GM21515 (cell line): Measurements from ENCODE around the gene SLC38A11.
"Not testable (repeated sequence)": the region's sequence is repeated elsewhere in the genome, so short reads cannot be mapped to it uniquely, and the experiment has no call there.

Experiments
- ATAC-seq: cut with Tn5 transposase; IDR thresholded peaks from one replicate; pipeline ENCODE4 v1.9.1; 2021; ENCODE audit not compliant: unreplicated experiment

SLC38A11 gene, protein sequence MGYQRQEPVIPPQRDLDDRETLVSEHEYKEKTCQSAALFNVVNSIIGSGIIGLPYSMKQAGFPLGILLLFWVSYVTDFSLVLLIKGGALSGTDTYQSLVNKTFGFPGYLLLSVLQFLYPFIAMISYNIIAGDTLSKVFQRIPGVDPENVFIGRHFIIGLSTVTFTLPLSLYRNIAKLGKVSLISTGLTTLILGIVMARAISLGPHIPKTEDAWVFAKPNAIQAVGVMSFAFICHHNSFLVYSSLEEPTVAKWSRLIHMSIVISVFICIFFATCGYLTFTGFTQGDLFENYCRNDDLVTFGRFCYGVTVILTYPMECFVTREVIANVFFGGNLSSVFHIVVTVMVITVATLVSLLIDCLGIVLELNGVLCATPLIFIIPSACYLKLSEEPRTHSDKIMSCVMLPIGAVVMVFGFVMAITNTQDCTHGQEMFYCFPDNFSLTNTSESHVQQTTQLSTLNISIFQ

DNA sequence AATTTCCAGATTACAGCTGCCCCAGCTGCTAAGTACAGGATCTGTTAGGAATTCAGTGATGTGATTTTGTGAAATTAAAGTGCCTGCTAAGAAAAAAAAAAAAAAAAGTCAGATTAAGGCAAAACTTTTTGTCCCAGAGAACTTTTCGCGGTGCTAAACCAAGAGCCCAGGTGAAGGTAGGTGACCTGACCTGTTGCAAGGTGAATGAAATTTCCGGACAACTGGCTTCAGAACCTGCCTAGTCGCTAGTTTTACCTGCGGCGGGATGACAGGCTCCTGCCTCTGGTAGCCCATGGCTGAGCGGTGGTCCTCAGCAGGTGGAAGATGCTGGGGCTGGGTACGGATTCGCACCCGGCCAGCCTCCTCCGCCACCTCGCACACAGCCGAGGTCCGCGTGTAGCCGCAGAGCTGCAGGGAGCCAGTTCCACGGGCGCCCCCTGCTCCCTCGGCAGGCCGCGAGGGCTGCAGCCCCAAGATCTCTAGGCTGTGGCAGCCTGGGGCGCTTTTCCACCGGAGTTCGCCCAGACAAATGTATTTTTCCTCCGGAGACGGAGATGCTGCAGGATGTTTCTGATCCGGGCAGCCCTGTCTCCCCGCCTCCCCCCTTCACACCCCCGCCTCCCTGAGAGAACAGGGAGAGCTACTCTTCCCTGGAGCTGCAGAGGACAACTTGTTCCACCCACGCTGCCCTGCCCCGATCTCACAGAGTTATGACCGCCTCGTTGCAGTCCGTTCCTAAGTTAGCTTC lies at the start of gene SLC38A11:
TSS of gene SLC38A11 (minus strand) at position 572 of the 748 bp plus-strand sequence. CDS start at position 294, 278 bp downstream.
- no peak for ATAC-seq

DNA sequence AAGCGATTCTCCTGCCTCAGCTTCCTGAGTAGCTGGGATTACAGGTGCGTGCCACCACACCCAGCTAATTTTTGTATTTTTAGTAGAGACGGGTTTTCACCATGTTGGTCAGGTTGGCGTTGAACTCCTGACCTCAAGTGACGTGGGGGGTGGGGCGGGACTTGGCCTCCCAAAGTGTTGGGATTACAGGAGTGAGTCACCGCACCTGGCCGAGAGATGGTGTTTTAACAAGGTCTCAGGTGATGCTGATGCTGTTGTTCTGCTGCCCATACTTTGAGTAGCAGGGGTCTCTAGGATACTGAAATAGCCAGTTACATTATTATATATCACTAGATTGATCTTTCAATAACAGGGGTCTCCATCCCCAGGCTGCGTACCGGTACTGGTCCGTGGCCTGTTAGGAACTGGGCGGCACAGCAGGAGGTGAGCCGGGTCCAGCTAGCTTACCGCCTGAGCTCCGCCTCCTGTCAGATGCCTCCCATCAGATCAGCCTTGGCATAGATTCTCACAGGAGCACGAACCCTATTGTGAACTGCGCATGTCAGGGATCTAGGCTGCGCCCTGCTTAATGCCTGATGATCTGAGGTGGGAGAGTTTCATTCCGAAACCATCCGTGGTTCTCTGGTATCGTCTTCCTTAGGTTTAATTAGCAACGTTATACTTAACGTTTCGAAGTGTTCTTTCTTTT lies 48.3 kb upstream of the SLC38A11 start:
- no peak for ATAC-seq

DNA sequence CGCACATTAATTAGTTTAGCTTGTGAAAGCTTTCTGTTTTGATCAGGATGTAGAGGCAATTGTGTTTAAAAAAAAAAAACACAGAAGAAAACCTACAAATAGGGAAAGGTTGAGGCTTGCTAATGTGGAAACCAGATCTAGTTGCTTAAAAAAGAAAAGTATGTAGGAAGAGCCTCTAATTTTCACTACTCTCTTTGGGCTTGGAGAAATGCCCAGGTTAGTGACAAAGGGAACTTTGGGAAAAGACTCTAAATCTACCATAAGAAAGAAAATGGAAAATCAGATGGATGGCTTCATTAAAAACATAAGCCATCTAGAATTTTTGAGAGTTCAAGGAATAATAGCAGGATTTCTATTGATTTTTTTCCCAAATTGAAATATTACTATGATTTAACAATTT lies 47.3 kb upstream of the SLC38A11 start:
- ATAC-seq: no peak

DNA sequence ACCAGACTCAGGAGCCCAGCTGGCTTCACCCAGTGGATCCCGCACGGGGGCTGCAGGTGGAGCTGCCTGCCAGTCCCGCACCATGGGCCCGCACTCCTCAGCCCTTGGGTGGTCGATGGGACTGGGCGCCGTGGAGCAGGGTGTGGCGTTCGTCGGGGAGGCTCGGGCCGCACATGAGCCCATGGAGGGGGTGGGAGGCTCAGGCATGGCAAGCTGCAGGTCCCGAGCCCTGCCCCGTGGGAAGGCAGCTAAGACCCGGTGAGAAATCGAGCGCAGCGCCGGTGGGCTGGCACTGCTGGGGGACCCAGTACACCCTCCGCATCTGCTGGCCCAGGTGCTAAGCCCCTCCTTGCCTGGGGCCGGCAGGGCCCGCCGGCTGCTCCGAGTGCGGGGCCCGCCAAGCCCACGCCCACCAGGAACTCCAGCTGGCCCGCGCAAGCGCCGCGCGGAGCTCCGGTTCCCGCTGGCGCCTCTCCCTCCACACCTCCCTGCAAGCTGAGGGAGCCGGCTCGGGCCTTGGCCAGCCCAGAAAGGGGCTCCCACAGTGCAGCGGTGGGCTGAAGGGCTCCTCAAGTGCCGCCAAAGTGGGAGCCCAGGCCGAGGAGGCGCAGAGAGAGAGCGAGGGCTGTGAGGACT lies 39.5 kb upstream of the SLC38A11 start:
- ATAC-seq: not testable (repeated sequence)

DNA sequence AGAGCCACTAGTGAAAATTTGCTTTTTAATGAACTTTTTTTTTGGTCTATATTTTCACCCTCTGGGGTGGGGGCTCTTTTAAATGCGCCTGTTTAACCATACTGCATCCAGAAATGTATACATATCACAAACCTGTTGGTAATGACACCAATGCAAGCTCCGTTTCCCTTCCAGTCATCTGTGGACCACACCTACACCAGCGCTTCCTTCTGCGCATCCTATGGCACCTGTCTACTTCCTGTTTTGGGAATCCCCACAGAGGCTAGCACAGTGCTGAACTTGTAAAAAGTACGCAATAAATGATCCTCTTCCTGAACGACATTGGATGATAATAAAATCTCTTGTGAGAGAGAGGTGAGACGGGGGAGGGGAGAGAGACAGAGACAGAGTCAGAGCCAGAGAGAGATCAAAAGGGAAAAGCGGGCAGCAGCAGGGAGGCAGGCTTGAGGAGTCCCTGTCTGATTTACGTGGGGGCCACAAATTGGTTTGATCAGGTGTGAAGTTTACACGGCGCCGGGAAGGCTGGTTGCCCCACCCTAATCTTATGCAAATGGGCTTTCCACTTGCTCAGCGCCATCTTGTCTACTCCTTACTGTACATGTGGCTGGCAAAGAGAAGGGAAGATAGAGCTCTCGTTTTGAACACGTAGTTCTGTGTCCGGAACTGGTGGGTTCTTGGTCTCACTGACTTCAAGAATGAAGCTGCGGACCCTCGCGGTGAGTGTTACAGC lies 38.1 kb upstream of the SLC38A11 start:
- no peak for ATAC-seq

DNA sequence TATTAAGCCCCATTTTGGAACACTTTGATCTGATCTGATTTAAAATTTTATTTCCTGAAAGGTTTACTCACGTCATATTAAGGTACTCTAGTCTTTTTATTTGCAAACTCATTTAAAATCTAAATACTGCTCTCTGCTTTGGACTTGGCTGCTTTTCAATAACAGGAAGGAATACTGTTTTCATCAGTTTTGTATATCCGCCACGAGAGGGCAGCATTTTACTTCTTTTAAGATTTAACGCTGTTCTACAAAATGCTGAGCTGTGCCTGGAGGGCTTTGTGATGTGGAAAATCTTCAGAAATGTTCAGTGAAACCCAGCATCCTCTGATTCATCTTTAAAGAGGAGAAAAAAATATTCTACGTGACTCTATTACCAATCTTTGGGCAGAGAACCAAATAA lies 37.5 kb upstream of the SLC38A11 start:
- peak; percentile 59 for ATAC-seq

DNA sequence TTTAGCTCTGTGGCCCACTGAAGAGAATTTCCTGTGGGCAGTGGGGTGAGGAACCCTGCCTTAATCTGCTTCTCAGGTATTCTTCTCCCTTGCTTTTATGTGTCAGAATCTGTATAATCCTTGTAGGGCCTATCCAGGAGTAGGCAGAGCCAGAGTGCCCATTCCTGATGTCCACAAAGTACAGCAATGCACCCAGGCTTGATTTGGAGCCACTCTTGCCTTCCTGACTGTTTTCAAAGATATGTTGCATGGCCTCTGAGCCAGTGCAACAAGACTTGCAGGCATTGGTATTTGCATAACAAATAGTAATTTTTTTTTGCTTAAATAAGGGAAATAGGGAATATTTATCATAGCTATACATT lies 36.7 kb upstream of the SLC38A11 start:
- not testable (repeated sequence) for ATAC-seq

DNA sequence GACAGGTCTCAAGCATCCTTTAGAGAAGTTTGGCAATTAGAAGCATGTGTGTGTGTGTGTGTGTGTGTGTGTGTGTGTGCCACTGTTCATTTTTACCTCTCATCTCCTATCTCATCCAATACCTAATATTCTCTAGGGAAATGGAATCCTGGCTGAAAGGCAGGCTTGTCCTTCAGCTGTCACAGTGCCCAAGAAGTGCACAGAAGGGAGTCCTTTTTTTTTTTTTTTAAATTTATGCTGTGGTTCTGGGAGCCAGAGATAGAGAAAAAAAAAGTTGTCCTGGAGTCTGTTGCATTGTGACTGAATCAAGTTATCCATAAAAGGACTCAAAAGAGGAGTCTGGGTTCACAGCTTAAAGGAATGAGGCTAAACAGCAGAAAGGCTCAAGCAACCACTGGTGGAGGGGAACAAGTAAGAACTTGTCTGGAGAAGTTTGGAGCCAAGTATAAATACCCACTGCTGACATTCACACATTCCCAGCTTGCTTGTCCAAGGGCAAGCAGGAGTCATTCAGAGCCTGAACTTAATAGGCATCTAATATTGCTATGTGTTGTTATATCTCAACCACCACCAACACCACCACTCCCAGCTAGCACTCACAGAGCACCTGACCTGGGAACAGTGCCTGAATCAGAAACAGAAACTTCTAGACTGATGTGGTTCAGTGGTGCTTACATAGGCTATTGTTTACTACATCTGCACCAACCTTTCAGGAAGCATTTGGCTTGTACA lies 36.2 kb upstream of the SLC38A11 start:
- ATAC-seq: peak; percentile 92

DNA sequence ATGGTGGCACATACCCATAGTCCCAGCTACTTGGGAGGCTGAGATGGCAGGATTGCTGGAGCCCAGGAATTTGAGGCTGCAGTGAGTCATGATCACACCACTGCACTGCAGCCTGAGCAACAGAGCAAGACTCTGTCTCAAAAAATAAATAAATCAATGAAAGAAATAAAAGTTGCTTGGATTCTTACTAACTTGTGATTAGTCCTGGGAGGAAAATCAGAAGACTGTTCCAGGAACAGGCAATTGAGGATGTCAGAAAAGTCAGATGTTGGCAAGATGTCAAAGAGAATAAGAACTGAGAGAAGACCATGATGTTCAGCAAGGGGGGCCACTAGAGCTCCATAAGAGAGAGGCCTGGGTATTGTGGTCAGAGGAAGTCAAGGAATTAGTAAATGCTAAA lies 35.6 kb upstream of the SLC38A11 start:
- not testable (repeated sequence) for ATAC-seq

DNA sequence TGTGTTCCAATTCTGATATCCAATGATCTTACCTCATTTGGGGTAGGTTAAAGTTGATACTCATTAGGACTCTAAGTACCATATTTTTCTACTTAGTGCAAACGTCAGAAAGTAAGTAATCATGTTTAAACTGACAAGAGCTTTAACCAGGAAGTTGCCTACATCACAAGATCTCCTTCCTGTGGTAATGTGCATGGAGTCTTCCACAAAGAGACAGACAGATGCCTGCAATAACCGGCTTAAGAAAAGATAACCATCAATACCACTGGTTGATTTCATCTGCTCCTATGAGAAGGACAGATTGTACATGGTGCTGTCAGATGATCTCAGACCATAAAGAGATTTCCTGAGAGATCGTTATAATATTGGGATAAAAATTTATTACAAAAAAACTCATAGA lies 33.5 kb upstream of the SLC38A11 start:
- not testable (repeated sequence) for ATAC-seq

DNA sequence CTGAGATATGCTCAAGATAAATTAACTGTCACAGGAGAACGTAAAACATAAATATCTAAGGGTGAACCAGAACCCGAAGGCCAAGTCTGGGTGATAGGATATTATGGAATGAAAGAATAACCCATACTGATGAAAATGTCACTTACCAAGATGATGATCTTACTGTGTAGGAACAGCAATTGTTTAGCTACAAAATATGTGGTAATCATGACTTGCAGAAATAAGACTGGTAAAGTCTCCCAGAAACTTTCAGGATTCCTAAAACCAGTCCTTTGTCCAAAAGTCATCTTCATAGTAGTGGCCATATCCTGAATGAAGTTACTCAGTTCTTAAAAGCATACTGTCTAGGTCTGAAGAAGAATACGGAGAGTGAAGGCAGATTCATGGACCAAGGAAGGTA lies 30.7 kb upstream of the SLC38A11 start:
- not testable (repeated sequence) for ATAC-seq

DNA sequence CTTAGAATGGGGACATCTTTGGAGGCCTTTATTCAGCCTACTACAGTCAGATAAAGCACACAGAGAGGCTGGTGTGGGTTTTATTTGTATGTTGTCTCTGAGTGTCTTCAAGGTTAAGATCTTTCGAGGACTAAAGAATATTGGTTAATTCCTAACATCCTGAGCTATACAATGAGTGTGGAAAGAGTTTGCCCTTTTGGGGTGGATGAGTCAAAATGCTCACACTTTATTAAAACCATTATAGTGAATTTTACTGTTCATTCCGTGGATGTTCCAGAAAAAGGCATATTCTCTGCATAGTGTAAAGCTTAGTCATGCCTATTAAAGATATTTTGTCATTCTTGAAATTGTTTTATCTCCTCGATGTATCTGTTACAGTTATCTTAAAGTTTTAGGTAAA lies 29.1 kb upstream of the SLC38A11 start:
- ATAC-seq: no peak

DNA sequence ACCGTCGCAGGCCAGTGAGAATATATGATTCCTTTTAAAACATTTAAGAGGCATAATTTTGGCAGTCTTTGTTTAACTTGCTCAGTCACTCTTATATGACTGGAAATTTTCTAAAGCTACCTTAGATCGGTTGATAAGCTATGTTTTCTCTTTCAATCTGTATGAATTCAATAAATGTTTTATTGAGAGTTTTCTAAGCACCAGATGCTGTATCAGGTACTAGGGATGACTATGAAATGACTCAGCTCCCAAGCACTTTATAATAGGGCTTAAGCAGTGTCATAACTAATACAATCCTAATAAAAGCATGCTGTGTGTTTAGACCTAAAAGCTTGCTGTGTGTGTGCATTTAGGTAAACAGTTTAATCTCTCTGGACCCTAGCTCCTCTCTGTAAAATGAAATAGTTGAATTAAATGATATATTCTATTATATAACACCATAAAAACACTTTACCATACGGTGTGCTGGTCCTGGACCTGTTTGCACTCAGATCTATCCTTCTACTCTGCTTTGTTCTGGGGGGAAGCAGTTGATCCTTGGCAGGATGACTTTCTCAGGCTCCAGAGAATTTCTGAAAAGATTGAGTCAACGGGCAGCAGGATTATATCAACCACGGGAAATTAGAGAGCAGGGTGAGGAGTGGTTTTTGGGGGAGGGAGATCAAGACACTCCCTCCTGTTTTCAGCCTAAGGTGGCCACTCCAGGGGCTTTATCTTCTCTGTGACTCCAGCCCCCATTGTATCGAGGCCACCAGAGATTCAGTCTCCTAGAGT lies 26.1 kb upstream of the SLC38A11 start:
- no peak for ATAC-seq

DNA sequence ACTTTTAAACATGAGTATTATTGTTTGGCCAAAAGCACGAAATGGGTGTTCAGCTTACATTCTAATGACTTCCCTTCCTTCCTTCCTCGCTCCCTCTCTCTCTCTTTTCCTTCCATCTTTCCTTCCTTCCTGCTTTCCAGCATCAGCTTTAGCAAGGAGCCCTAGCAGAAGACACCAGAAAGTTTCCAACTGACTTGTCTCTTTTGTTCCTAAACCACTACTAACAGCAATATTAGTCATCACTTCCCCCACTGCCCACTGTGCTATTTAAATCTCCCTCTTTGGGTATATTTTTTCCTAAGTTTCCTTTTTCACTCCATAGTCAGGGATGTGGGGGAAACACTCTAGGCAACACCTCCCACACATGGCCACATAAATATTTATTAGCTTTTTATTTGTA lies 25.4 kb upstream of the SLC38A11 start:
- ATAC-seq: not testable (repeated sequence)

DNA sequence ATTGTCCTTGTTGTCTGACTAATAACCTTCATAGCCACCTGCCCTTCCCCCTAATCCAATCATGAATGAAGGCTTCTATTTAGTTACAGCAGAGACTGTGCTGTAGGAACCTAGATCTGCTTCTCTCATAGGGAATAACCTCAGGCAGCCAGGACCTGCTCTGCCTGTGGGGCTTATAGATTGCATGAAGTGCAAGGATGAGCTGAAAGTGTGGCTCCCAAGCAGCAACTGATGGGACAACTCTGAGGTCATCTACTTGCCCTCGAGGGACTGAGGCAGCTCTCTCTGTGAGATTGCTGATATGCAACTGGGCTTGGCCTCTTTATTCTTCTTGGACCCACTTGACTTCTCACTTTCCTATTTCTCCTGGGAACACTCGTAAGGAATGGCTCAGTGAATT lies 23.8 kb upstream of the SLC38A11 start:
- ATAC-seq: no peak

DNA sequence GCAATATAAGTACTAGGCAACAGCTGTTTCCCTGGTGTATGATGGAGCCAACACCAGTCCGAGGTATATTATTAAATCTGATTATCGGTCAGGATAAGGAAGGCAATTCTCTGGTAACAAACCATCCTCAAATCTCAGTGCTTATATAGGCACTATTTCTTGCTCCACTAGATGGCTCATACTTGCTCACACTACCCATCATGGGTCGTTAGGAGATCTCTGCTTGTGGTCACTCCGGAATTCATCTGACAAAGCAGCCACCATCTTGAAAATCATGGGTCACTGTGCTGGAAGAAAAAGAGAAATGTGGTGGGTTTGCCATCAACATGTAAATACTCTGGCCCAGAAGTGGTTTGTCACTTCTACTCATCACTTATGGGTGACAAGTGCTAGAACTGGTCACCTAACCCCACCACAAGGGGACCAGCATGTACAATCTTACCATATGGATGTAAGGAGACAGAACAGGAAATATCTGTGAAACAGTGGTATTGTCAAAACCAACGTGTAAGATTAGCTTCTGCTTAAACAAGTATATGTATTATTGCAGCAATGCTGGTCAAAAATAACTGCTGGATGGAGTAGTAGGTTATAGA lies 21.6 kb upstream of the SLC38A11 start:
- ATAC-seq: not testable (repeated sequence)

DNA sequence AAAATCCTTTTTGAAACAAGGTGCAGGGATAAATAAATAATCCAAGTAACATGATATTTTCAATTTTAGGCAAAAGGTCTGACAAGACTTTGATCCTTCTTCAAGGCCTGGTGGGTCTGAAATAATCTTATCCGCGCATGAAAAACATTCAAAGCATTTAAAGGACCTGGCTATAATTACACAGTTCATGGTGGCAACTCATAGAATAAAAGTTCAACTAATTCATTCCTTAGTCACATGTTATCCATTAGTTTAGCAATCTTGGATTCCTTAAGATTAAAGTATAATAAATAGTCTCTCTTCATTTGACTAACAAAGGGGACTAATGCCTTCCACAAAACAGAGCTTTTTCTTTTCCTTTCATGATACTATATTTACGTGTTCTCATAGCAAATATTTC lies 21.0 kb upstream of the SLC38A11 start:
- ATAC-seq: no peak

DNA sequence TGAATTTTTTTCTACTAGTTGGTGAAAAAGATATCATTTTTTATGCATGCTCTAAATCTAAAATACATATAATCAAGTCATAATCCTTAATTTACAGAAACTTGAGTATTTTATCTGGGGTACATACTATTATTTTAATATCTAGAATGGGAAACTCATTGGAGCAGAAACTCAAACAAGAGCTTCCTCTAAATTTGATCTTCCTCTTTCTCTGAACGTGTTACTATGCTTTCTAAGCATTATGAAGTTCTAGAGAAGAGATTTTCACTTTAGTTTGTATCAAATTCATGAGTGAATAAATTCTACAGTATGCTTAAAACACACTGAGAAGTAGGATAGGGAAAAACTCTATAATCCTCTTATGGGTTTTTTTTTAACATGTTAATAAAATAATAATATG lies 20.6 kb upstream of the SLC38A11 start:
- ATAC-seq: no peak

DNA sequence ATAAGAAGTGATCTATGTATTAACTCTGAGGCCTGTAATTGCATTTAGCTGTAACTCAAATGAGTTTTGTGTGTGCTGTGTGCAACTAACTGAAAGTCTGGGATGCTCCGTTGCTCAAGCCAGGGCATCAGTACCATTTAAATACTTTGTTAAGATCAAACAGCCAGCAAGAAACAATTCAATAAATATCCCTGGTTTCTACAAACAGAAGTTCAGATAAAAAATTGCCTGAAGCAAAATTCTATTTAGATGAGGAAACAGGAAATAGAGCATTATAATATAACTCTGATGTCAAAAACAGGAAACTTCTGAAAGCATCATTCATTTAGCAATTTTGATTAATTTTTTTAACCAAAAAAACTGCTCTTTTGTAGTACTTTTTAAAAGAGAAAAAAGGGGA lies 18.9 kb upstream of the SLC38A11 start:
- no peak for ATAC-seq
